ENCODE measurements around the gene KRT12.

Gene KRT12

GRCh38 chr17:40866838-40867237 is at the start of gene KRT12:
KRT12 (minus strand) TSS chr17:40867223; CDS start chr17:40867186, 37 bp downstream.
- no peak for DNase-seq

GRCh38 chr17:40916366-40916765 is 49.3 kb upstream of the KRT12 start:
- no peak for DNase-seq

- DNase-seq: no peak
Observed at GRCh38 chr17:40915721-40916256, 48.8 kb upstream of the KRT12 start.

- no peak for DNase-seq
Observed at GRCh38 chr17:40915199-40915661, 48.2 kb upstream of the KRT12 start.

GRCh38 chr17:40914075-40914855 is 47.2 kb upstream of the KRT12 start:
- DNase-seq: no peak

- no peak for DNase-seq
Observed at GRCh38 chr17:40912486-40913210, 45.6 kb upstream of the KRT12 start.

GRCh38 chr17:40910441-40910841 is 43.4 kb upstream of the KRT12 start:
- DNase-seq: no peak

- no peak for DNase-seq
Observed at GRCh38 chr17:40909755-40910154, 42.7 kb upstream of the KRT12 start.

- peak; percentile 86 for DNase-seq
Observed at GRCh38 chr17:40909351-40909750, 42.3 kb upstream of the KRT12 start.

- no peak for DNase-seq
Observed at GRCh38 chr17:40906613-40907012, 39.6 kb upstream of the KRT12 start.

GRCh38 chr17:40905370-40905769 is 38.3 kb upstream of the KRT12 start:
- no peak for DNase-seq

- no peak for DNase-seq
Observed at GRCh38 chr17:40903129-40903847, 36.3 kb upstream of the KRT12 start.

GRCh38 chr17:40902498-40902897 is 35.5 kb upstream of the KRT12 start:
- no peak for DNase-seq

GRCh38 chr17:40901981-40902474 is 35.0 kb upstream of the KRT12 start:
- no peak for DNase-seq

- DNase-seq: no peak
Observed at GRCh38 chr17:40900809-40901356, 33.9 kb upstream of the KRT12 start.

GRCh38 chr17:40896916-40897455 is 30.0 kb upstream of the KRT12 start:
- no peak for DNase-seq

- DNase-seq: no peak
Observed at GRCh38 chr17:40895106-40895730, 28.2 kb upstream of the KRT12 start.

- DNase-seq: no peak
Observed at GRCh38 chr17:40888196-40888720, 21.2 kb upstream of the KRT12 start.

GRCh38 chr17:40886090-40886489 is 19.1 kb upstream of the KRT12 start:
- DNase-seq: no peak

GRCh38 chr17:40884708-40885512 is 17.9 kb upstream of the KRT12 start, which contains the start of gene KRT20:
KRT20 (minus strand) TSS chr17:40885242; CDS start chr17:40885185, 57 bp downstream.
- DNase-seq: no peak
